K562 (cell line): ENCODE data around the gene TAP2. TPM values are rescaled to one million over a fixed set of nuclear protein-coding genes. Genes with fewer than 3 reads are reported as not detected.
"Not testable (repeated sequence)": the region's sequence is repeated elsewhere in the genome, so short reads cannot be mapped to it uniquely, and the experiment has no call there.

ENCODE experiments used
- ATAC-seq: fragments of 200-7000 bp; cut with Tn5 transposase; 3 replicates; pipeline ENCODE4 v1.9.1; 2020; ENCODE audit warnings: moderate library complexity
- BruUV-seq: library from RNA; stranded (reverse); fragments of 400-500 nt; replicated peaks from 2 replicates; lab custom pipeline; 2021; lab: Mats Ljungman, UMichigan
- CTCF ChIA-PET: fragments of 300-600 bp; formaldehyde crosslinking; extraction: SDS; loops from one replicate; lab custom pipeline; 2021; ENCODE audit warnings: low intra/inter-chr PET ratio; lab: Yijun Ruan, JAX
- POLR2A ChIA-PET: fragments of 300-600, 350-650 bp; sonication (Branson Sonifier 250); formaldehyde crosslinking; extraction: SDS; loops from one replicate; lab custom pipeline; 2021; ENCODE audit warnings: antibody characterized with exemption, inconsistent platforms; lab: Yijun Ruan, JAX
- DNase-seq, 4 experiments: peaks; one replicate each; pipeline versions ENCODE4 v3.0.0 to v3.0.0-alpha.2; 2011 to 2018; ENCODE audit warnings: low spot score in 3 of 4, mixed read lengths in 3 of 4; ENCODE audit errors: extremely low read depth in 1 of 4
- FAIRE-seq: peaks from 2 replicates; lab custom pipeline; 2011; peaks lifted over from hg19 to GRCh38; lab: Jason Lieb, UNC
- H2AFZ ChIP-seq: 2 replicates; pipeline ENCODE4 v1.6.0; 2011; ENCODE audit warnings: low read depth, low read length, control low read depth, inconsistent platforms
- H3K27ac ChIP-seq: fragments of 200-600 bp; 3 replicates; pipeline ENCODE4 v1.8.0; 2011; ENCODE audit warnings: low read depth, mild to moderate bottlenecking, control low read depth, inconsistent platforms, low read length, moderate library complexity, mixed read lengths; ENCODE audit errors: extremely low read depth
- H3K27me3 ChIP-seq, 2 experiments: fragments of 300-600 bp in 1 of 2; 2 replicates in 1 of 2; 3 replicates in 1 of 2; pipeline versions ENCODE4 v1.6.0 to v1.8.0; 2011; ENCODE audit warnings: inconsistent platforms in 2 of 2, low read length in 2 of 2, mild to moderate bottlenecking in 1 of 2, mixed read lengths in 1 of 2, moderate library complexity in 1 of 2; ENCODE audit not compliant: control insufficient read depth in 2 of 2, insufficient read depth in 2 of 2
- H3K36me3 ChIP-seq: fragments of 300-600 bp; 3 replicates; pipeline ENCODE4 v1.8.0; 2011; ENCODE audit warnings: mild to moderate bottlenecking, low read length, inconsistent platforms; ENCODE audit not compliant: control insufficient read depth, insufficient read depth
- H3K4me1 ChIP-seq, 2 experiments: fragments of 200-600 bp in 1 of 2; replicated peaks in 1 of 2; 2 replicates in 1 of 2; 3 replicates in 1 of 2; pipeline versions ENCODE4 v1.5.1 to v1.8.0; 2011; ENCODE audit warnings: inconsistent platforms in 2 of 2, low read length in 2 of 2, mild to moderate bottlenecking in 1 of 2, mixed read lengths in 1 of 2, moderate library complexity in 1 of 2; ENCODE audit not compliant: control insufficient read depth in 2 of 2, insufficient read depth in 2 of 2
- H3K4me2 ChIP-seq: 2 replicates; pipeline ENCODE4 v1.6.1; 2011; ENCODE audit warnings: low read length, control low read depth, inconsistent platforms, mixed read lengths; ENCODE audit not compliant: insufficient read depth
- H3K4me3 ChIP-seq: fragments of 200-600 bp; sonication (generic), shearing (Covaris generic); 2 replicates; pipeline ENCODE4 v1.5.1; 2016; ENCODE audit warnings: control low read depth, inconsistent platforms
- H3K79me2 ChIP-seq: fragments of 200-600 bp; 3 replicates; pipeline ENCODE4 v1.8.0; 2011; ENCODE audit warnings: low read length, inconsistent platforms; ENCODE audit not compliant: control insufficient read depth, insufficient read depth
- H3K9ac ChIP-seq, 2 experiments: 2 replicates each; pipeline versions ENCODE4 v1.6.0 to v1.6.1; 2011; ENCODE audit warnings: low read depth in 2 of 2, low read length in 2 of 2, control low read depth in 1 of 2, inconsistent platforms in 1 of 2, mild to moderate bottlenecking in 1 of 2, mixed read lengths in 1 of 2; ENCODE audit not compliant: insufficient read depth in 1 of 2
- H3K9me1 ChIP-seq: one replicate; pipeline ENCODE4 v1.6.0; 2011; ENCODE audit warnings: inconsistent platforms, mild to moderate bottlenecking, low read length, moderate library complexity; ENCODE audit not compliant: control insufficient read depth, insufficient read depth
- H3K9me3 ChIP-seq: replicated peaks from 2 replicates; pipeline ENCODE4 v1.5.1; 2011; ENCODE audit warnings: low read depth, low read length, inconsistent platforms; ENCODE audit not compliant: control insufficient read depth, insufficient read depth
- H4K20me1 ChIP-seq: replicated peaks from 2 replicates; pipeline ENCODE4 v1.6.1; 2011; ENCODE audit warnings: low read length, inconsistent platforms, mixed read lengths; ENCODE audit not compliant: control insufficient read depth, insufficient read depth
- CTCF ChIP-seq, 3 experiments: IDR thresholded peaks in 2 of 3; conservative IDR thresholded peaks in 1 of 3; 2 replicates each; pipeline ENCODE4 v1.5.1; 2011 to 2012; ENCODE audit warnings: low read length in 3 of 3, mild to moderate bottlenecking in 3 of 3, control low read depth in 2 of 3, improper control_type of control experiment in 1 of 3, inconsistent platforms in 1 of 3, low read depth in 1 of 3, mixed read lengths in 1 of 3, moderate library complexity in 1 of 3; ENCODE audit not compliant: insufficient read depth in 2 of 3
- TFAP4 ChIP-seq: sonication (generic); formaldehyde crosslinking; IDR thresholded peaks from 2 replicates; pipeline ENCODE4 v1.8.0; 2022; ENCODE audit warnings: missing genetic modification reagents, mild to moderate bottlenecking, moderate library complexity, borderline replicate concordance
- ZNF41 ChIP-seq: fragments of 250-450 bp; sonication (Bioruptor Pico); conservative IDR thresholded peaks from 2 replicates; pipeline ENCODE4 v1.4.0; 2020; ENCODE audit warnings: mild to moderate bottlenecking
- WGBS: fragments of 100-300 bp; shearing (Covaris generic); methylation state at CpG from one replicate; pipeline ENCODE4 v1.1.6; 2016; ENCODE audit warnings: low coverage, mixed read lengths; ENCODE audit not compliant: insufficient coverage; ENCODE audit errors: missing lambda C conversion rate; 5-methylcytosine and 5-hydroxymethylcytosine counted together
- in situ Hi-C: fragments of 300-500 bp; cut with MboI; formaldehyde crosslinking; loops from 4 replicates; pipeline ENCODE4 v1.15.0; 2018; ENCODE audit warnings: inconsistent platforms, mixed read lengths
- intact Hi-C: fragments of 100-400 bp; cut with micrococcal nuclease; formaldehyde crosslinking; loops from 2 replicates; pipeline ENCODE4 v1.14.2; 2022
- polyA plus RNA-seq, 8 experiments: library from polyadenylated mRNA; depleted of rRNA in 4 of 8; stranded (reverse) in 5 of 8; unstranded in 3 of 8; fragments of >200 nt; fragmentation: Nextera tagmentation in 2 of 8; fragmentation: Illumina TruSeq in 1 of 8; extraction: Ambion mirVana in 2 of 8; extraction: Trizol in 1 of 8; gene quantifications; 2 replicates each; pipeline versions ENCODE4 v1.2.1 to v1.2.3, GENCODE V29; 2011 to 2014; ENCODE audit warnings: inconsistent platforms in 1 of 8, missing spikeins in 1 of 8
- total RNA-seq, 7 experiments: library from RNA; depleted of rRNA in 6 of 7; stranded (reverse); fragments of >200 nt in 6 of 7; fragmentation: Illumina TruSeq in 2 of 7; extraction: Trizol in 2 of 7; gene quantifications; 2 replicates each; pipeline versions ENCODE4 v1.2.1 to v1.2.3, GENCODE V29; 2011 to 2021; ENCODE audit warnings: low replicate concordance in 1 of 7

TAP2 gene
- total and polyA plus RNA-seq, 9 of the 15 experiments (the other 6 are each of a cell fraction or from before 2014, with no cell fraction given): 2.0 to 53.5 (median 19.6) TPM

GRCh38 chr6:32807020-32807580 lies 31.4 kb downstream of the TAP2 start:
- Histone ChIP-seq H3K4me3 (no peak overlapping the region), H3K4me2 (no peak overlapping the region), H3K4me1 (no peaks in the 10 kb centered on the region), H3K9me3 (no peaks in the 10 kb centered on the region), H3K27me3 (peaks cover 4 to 11% of the 10 kb centered on the region in 2 experiments; a peak in 4 of 5 replicates), H4K20me1 (no peaks in the 10 kb centered on the region), H3K9me1 (no peaks in the 10 kb centered on the region), H3K79me2 (no peaks in the 10 kb centered on the region), H3K36me3 (no peaks in the 10 kb centered on the region), H3K27ac (no peak overlapping the region), H3K9ac (no peak overlapping the region), H2AFZ (no peak overlapping the region)
- no TSS peak for BruUV-seq
- DNase-seq (no peak), ATAC-seq (no peak), FAIRE-seq (no peak)
- WGBS: 12% methylated on average over 5 of the region's 5 CpGs
- intact Hi-C loops: no loop called here
- no peak for TF ChIP-seq ZNF41
- no peak for TF ChIP-seq TFAP4 (CRISPR knock-in tag)
- 0 out of 6 replicates have a peak, but pooled peaks of 1 of the 3 experiments have one; percentile 12 for TF ChIP-seq CTCF (IDR thresholded peaks at IDR 0.05 in 2 of 3, conservative IDR thresholded peaks at IDR 0.05 in 1 of 3; ENCODE audit: insufficient read depth in 2 of 3, low read depth in 1 of 3, low read length in 3 of 3)
- in situ Hi-C loops: no loop called here
- ChIA-PET POLR2A (interaction anchor here (0.7 to 1.5 kb wide), 2 partner anchors 167 to 612 kb away, joined by 3 to 5 read pairs; no protein-coding TSS in a partner anchor), CTCF (no interaction called here)

- H3K9ac ChIP-seq, H3K27me3 ChIP-seq, H3K9me3 ChIP-seq, H3K4me2 ChIP-seq, DNase-seq, in situ Hi-C loops, CTCF ChIA-PET, H3K36me3 ChIP-seq, H3K9me1 ChIP-seq, H3K4me1 ChIP-seq, H3K27ac ChIP-seq, FAIRE-seq, H3K79me2 ChIP-seq, H3K4me3 ChIP-seq, ATAC-seq, BruUV-seq, H4K20me1 ChIP-seq, intact Hi-C loops, H2AFZ ChIP-seq: not testable (repeated sequence)
- POLR2A ChIA-PET: interaction anchor here (0.8 kb wide), 1 partner anchor 12 kb away, joined by 3 read pairs; no protein-coding TSS in a partner anchor
Observed at GRCh38 chr6:32805404-32805803, 33.1 kb downstream of the TAP2 start.
